ENCODE results near the gene CAGE1. TPM values are rescaled to one million over a fixed set of nuclear protein-coding genes. Genes with fewer than 3 reads are reported as not detected.

The CAGE1 gene
- polyA plus RNA-seq, 1 donor (not counting 4 experiments of a cell fraction or from before 2014, with no cell fraction given) = 0.04 TPM

- H3K4me3 ChIP-seq (ENCODE audit: control insufficient read depth in 2 of 3, extremely low read depth in 1 of 3, insufficient read depth in 2 of 3, low read depth in 1 of 3, low read length in 3 of 3) = no peak overlapping the region
- TF ChIP-seq EZH2 (IDR thresholded peaks at IDR 0.05; ENCODE audit: low read length) = no peak
- TF ChIP-seq, protein P1, sequence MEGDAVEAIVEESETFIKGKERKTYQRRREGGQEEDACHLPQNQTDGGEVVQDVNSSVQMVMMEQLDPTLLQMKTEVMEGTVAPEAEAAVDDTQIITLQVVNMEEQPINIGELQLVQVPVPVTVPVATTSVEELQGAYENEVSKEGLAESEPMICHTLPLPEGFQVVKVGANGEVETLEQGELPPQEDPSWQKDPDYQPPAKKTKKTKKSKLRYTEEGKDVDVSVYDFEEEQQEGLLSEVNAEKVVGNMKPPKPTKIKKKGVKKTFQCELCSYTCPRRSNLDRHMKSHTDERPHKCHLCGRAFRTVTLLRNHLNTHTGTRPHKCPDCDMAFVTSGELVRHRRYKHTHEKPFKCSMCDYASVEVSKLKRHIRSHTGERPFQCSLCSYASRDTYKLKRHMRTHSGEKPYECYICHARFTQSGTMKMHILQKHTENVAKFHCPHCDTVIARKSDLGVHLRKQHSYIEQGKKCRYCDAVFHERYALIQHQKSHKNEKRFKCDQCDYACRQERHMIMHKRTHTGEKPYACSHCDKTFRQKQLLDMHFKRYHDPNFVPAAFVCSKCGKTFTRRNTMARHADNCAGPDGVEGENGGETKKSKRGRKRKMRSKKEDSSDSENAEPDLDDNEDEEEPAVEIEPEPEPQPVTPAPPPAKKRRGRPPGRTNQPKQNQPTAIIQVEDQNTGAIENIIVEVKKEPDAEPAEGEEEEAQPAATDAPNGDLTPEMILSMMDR (optimal IDR thresholded peaks at IDR 0.05 in 1 of 3, IDR thresholded peaks at IDR 0.05 in 1 of 3, conservative IDR thresholded peaks at IDR 0.05 in 1 of 3; ENCODE audit: extremely low read depth in 1 of 3, insufficient read depth in 2 of 3, low read length in 3 of 3) = no peak
- H3K9me3 ChIP-seq (ENCODE audit: control insufficient read depth, low read depth, low read length) = no peaks in the 10 kb centered on the region
- dilution Hi-C loops (cut with MboI; ENCODE audit: extremely low pct_ligation_motif_present, low sequenced_read_pairs) = no loop called here
- H2AFZ ChIP-seq (ENCODE audit: control insufficient read depth, low read length) = no peak overlapping the region
- no peaks in the 10 kb centered on the region for H3K36me3 ChIP-seq (ENCODE audit: control insufficient read depth in 2 of 2, extremely low read depth in 1 of 2, insufficient read depth in 2 of 2, low read length in 2 of 2)
- no peak overlapping the region for H3K4me2 ChIP-seq (ENCODE audit: control insufficient read depth, extremely low read depth, insufficient read depth, low read depth, low read length)
- DNase-seq (ENCODE audit: low read depth, low spot score) (no peak), FAIRE-seq (no peak)
- no peaks in the 10 kb centered on the region for H3K9me1 ChIP-seq (ENCODE audit: control insufficient read depth, extremely low read depth, insufficient read depth, low read length)
- H3K4me1 ChIP-seq (ENCODE audit: control insufficient read depth, extremely low read depth, insufficient read depth, low read length) = peaks cover 19% of the 10 kb centered on the region
- no peak overlapping the region for H3K9ac ChIP-seq (ENCODE audit: control insufficient read depth, extremely low read depth, insufficient read depth, low read length)
- H3K79me2 ChIP-seq (ENCODE audit: control insufficient read depth, insufficient read depth, low read length) = no peaks in the 10 kb centered on the region
- no peaks in the 10 kb centered on the region for H4K20me1 ChIP-seq (ENCODE audit: control insufficient read depth, extremely low read depth, insufficient read depth, low read length)
- no peaks in the 10 kb centered on the region for H3K27me3 ChIP-seq (ENCODE audit: control insufficient read depth, extremely low read depth, insufficient read depth, low read length)
- no peak overlapping the region for H3K27ac ChIP-seq (ENCODE audit: control insufficient read depth, insufficient read depth, low read length)
Observed at GRCh38 chr6:7328243-7328642, 61.3 kb downstream of the CAGE1 start.

DNA sequence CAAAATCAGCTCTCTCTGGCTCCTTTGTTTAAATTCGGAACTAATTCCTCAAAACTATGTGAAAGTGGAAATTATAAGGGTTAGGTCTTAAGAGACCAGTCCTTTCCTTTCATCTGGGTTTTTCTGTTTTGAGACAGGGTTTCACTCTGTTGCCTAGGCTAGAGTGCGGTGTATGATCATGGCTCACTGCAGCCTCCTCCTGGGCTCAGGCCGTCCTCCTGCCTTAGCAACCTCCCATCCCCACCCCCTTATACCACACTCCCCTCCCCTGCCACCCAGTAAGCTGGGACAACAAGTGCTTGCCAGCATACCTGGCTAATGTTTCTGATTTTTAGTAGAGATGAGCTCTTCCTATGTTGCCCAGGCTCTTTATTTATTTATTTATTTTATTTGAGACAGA, 63.8 kb downstream of the CAGE1 start:
- H2AFZ ChIP-seq (ENCODE audit: control insufficient read depth, low read length) = no peak overlapping the region
- H3K27me3 ChIP-seq (ENCODE audit: control insufficient read depth, extremely low read depth, insufficient read depth, low read length) = no peaks in the 10 kb centered on the region
- peaks cover 6% of the 10 kb centered on the region for H3K4me1 ChIP-seq (ENCODE audit: control insufficient read depth, extremely low read depth, insufficient read depth, low read length)
- dilution Hi-C loops (cut with MboI; ENCODE audit: extremely low pct_ligation_motif_present, low sequenced_read_pairs) = no loop called here
- FAIRE-seq (no peak), DNase-seq (ENCODE audit: low read depth, low spot score) (no peak)
- no peak overlapping the region for H3K9ac ChIP-seq (ENCODE audit: control insufficient read depth, extremely low read depth, insufficient read depth, low read length)
- no peak overlapping the region for H3K4me2 ChIP-seq (ENCODE audit: control insufficient read depth, extremely low read depth, insufficient read depth, low read depth, low read length)
- no peaks in the 10 kb centered on the region for H3K9me3 ChIP-seq (ENCODE audit: control insufficient read depth, low read depth, low read length)
- TF ChIP-seq, protein P1 (optimal IDR thresholded peaks at IDR 0.05 in 1 of 3, IDR thresholded peaks at IDR 0.05 in 1 of 3, conservative IDR thresholded peaks at IDR 0.05 in 1 of 3; ENCODE audit: extremely low read depth in 1 of 3, insufficient read depth in 2 of 3, low read length in 3 of 3) = no peak
- TF ChIP-seq EZH2 (IDR thresholded peaks at IDR 0.05; ENCODE audit: low read length) = no peak
- H4K20me1 ChIP-seq (ENCODE audit: control insufficient read depth, extremely low read depth, insufficient read depth, low read length) = no peaks in the 10 kb centered on the region
- no peaks in the 10 kb centered on the region for H3K9me1 ChIP-seq (ENCODE audit: control insufficient read depth, extremely low read depth, insufficient read depth, low read length)
- H3K27ac ChIP-seq (ENCODE audit: control insufficient read depth, insufficient read depth, low read length) = no peak overlapping the region
- no peaks in the 10 kb centered on the region for H3K36me3 ChIP-seq (ENCODE audit: control insufficient read depth in 2 of 2, extremely low read depth in 1 of 2, insufficient read depth in 2 of 2, low read length in 2 of 2)
- no peak overlapping the region for H3K4me3 ChIP-seq (ENCODE audit: control insufficient read depth in 2 of 3, extremely low read depth in 1 of 3, insufficient read depth in 2 of 3, low read depth in 1 of 3, low read length in 3 of 3)
- H3K79me2 ChIP-seq (ENCODE audit: control insufficient read depth, insufficient read depth, low read length) = no peaks in the 10 kb centered on the region

Measured in keratinocyte (primary cell).